SHP77 treated with DMSO at 0.1 percent for 48 hours (cell line): ENCODE results near the gene AK6.
"Not testable (repeated sequence)": the region's sequence is repeated elsewhere in the genome, so short reads cannot be mapped to it uniquely, and the experiment has no call there.

Experiments used
- DNase-seq: peaks from one replicate; lab custom pipeline; 2025; lab: John Stamatoyannopoulos, UW

Gene AK6

GRCh38 chr5:69369340-69370121 lies at the start of gene AK6, which contains the start of the genes RAD17 and TAF9:
AK6 (minus strand) TSS chr5:69369520; CDS start chr5:69369490, 30 bp downstream.
RAD17 (plus strand) TSS chr5:69369818; CDS start chr5:69372209, 2,391 bp downstream.
TAF9 (minus strand) TSS chr5:69369520; CDS start chr5:69365737, 3,783 bp downstream.
- peak; percentile 75 for DNase-seq

- no peak for DNase-seq
These were observed 49.2 kb upstream of the AK6 start for GRCh38 chr5:69418554-69418953.

DNA sequence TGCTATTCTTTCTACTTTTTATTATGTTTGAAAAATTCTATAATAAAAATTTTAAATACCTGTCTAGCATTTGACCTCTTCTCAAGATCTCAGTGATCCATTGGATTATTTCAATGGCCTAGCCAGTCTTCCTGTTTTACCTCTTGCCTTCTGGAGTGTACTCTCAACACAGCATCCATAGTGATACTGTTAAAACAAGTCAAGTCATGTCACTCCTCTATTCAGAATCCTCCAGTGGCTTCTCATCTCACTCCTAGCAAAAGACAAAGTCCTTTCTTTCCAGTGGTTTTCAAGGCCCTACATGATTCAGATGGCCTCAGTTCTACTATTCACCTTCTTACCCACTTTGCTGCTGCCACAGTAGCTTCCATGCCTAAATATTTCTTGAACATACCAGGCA lies 47.4 kb upstream of the AK6 start:
- no peak for DNase-seq

DNA sequence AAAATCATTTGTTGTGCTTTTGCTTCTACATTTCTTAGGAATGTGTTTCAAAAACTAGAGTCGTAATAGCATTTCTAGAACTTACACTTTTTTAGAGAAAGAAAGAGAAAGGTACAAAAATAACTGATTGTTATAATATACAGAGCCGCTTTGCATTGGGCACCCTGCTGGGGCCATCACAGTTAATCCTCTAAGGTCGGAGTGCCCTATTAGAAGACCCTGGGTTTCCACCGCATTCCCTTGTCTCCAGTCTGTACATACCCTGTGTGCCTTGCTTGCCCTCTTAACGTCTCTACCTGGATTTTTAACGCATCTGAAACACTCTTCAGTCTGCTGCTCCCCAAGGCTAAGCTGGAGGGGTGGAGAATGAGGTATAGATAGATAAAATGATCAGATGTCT lies 46.9 kb upstream of the AK6 start:
- DNase-seq: no peak

DNA sequence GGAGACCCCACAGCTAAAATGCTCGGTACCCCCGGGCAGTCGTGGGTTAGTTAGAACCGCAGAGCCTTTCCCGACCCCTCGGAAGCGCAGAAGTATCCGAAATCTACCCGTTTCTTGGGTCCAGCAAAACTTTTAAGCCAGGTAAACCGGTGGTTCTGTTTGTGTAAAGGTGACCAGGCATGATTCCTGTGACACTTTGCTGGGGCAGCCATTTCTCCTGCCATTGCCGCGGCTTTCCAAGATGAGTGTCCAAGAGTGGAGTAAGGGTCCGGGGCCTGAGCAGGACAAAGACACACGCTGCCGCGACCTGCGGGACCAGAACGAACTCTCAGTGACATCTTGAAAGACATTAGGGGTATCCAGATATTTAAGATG lies 46.3 kb upstream of the AK6 start:
- DNase-seq: no peak

GRCh38 chr5:69414885-69415583 lies 45.7 kb upstream of the AK6 start, which contains the start of gene MARVELD2:
MARVELD2 (plus strand) TSS chr5:69415116; CDS start chr5:69419386, 4,270 bp downstream.
- DNase-seq: peak; percentile 24

DNA sequence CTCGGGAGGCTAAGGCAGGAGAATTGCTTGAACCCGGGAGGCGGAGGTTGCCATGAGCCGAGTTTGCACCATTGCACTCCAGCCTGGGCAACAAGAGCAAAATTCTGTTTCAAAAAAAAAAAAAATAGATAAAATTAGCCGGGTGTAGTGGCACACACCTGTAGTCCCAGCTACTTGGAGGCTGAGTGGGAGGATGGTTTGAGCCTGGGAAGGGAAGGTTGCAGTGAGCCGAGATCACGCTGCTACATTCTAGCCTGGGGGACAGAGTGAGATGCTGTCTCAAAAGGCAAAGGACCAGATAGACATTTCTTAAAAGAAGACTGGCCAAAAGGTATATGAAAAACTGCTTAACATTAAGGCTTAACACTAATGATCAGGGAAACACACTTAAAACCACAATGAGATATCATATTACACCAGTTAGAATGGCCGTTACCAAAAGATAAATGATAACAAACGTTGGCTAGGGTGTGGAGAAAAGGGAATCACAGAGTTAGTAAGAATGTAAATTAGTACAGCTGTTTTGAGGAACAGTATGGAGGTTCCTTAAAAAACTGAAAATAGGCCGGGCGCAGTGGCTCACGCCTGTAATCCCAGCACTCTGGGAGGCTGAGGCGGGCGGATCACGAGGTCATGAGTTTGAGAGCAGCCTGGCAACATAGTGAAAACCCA lies 35.5 kb upstream of the AK6 start:
- DNase-seq: no peak

DNA sequence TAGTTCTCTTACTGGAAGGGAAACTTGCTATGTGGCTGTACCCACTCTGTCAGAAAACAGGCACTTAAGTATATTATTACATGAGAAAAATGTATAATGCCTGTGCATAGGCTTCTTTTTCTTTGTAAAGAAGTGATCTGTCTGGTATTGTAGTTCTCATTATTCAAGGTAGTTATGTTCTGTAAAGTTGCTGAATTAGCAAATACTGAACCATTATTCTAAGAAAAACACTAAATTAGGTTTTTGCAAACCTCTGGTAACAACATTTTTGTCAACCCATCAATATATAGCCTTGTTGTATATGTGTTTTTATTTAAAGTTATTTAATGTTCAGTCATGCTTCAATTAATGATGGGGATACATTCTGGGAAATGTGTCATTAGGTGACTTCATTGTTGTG lies 9.1 kb upstream of the AK6 start:
- DNase-seq: no peak

DNA sequence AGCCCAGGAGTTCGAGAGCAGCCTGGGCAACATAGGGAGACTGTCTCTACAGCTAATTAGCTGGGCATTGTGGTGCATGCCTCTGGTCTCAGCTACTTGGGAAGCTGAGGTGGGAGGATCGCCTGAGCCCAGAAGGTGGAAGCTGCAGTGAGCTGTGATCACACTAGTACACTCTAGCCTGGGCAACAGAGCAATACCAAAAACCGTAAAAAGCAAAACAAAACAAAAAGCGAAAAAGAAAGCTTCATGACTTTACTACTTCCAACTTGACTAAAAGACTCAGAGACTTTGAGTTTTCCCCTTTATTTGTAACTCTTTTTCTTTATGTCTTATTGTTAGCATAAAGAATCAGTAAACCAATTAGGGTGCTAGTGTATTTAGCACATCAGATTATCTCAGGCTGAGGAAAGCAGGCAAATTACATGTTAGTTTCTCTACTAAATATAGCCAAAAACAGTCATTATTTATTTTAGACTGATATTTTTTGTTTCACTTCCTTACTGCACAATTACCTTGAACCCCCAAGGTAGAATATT lies 5.7 kb upstream of the AK6 start:
- DNase-seq: no peak

GRCh38 chr5:69372394-69372793 lies 3.1 kb upstream of the AK6 start:
- DNase-seq: no peak

DNA sequence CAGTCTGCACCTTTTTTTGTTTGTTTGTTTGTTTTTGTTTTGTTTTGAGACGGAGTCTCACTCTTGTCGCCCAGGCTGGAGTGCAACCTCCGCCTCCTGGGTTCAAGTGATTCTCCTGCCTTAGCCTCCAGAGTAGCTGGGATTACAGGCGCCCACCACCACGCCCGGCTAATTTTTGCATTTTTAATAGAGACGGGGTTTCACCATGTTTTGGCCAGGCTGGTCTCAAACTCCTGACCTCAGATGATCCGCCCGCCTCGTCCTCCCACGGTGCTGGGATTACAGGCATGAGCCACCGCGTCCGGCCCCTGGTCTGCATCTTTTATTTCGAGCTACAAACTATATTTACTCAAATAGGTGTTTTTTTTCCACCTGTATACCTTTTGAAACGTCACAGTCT lies 1.0 kb upstream of the AK6 start:
- not testable (repeated sequence) for DNase-seq

DNA sequence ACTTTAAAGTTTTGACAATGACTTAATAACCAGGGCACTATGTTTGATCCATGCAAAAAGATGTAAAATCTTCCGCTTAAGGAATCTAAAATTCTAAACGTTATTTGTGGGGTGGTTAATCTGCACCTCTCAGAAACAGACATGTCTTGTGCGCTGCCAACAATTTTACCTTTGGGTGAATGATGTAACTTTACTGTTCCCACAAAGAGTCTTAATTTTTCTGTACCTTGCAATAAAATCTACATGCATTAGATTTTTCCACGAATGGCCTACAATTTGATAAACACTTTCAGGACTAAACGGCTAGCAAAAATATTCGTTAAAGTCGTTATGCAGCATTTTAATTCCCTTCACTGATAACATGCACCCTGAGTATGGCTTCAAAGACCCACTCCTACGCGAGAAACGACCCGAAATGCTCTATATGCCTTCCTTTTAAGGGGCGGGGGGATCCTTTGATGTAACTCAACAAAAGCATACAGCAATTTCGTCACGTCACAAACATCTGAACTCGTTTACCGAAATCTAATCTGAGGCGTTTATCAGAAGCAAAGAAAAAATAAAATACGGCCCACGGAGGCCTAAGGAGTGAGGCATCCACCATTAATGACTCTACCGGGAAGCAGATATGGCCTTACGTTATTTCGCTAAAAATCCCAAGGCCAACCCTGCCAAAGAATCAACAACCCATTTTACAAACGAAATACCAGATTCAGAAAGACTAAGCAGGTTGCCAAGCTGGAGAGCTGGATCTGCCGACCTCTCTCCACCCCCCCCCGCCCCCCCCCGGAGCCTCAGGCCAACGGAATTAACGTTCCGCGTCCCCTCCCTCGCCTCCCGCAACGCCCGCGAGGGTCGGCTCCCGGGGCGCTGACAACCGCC lies 621 bp downstream of the AK6 start:
- peak; percentile 47 for DNase-seq

GRCh38 chr5:69367697-69368279 lies 1.5 kb downstream of the AK6 start:
- DNase-seq: no peak

DNA sequence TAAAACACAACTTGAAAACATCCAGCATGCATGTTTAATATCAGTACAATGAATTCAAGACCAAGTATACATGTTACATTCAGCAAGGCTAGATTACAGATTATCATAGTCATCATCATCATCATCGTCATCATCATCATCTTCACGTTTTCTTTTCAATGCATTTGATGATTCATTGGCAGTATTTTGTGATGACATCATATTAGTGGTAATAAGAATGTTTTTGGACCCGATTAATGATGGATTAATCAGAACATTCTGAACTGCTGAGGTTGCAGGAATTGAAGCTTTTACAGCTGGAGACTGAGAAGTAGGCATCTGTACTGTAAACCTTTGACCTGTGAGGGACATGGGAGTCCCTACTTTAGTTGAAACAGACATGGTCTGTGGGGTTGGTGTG lies 4.5 kb downstream of the AK6 start:
- no peak for DNase-seq

GRCh38 chr5:69364414-69364813 lies 4.9 kb downstream of the AK6 start:
- DNase-seq: no peak

DNA sequence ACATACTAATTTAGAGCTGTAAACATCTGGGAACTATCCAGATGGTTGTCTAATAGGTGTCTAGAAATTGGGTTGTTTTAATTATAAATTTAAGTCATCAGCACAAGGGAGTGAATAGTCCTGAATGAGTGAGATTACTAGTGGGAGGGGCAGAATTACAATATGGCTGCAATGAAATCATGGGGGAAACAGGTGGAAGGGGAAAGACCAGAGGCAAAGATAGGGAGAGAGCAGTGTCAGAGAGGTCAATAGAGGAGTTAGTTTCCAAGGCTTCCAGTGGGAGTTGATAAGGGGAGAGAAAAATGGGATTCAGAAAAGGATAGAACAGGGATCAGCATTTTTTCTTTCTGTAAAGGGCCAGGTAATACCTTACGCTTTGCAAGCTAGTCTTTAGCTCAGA lies 8.9 kb downstream of the AK6 start:
- no peak for DNase-seq

DNA sequence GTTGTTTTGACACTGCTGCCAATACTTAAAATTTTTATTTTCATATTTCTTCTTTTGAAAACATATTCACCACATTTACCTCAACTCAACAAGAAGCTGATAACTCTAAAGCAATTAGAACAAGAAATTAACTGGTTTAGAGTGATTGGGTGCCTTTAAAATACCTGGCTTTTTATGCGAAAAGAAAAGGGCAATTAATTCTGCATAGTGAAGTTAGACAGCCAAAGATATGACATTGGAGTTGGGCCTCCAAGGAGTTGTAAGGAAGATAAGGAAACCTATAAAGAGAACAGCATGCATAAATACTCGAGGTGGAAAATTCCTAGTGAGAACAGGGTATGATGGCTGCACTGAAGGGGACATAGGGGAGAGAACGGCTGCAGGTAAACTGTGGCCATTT lies 9.6 kb downstream of the AK6 start:
- DNase-seq: no peak

DNA sequence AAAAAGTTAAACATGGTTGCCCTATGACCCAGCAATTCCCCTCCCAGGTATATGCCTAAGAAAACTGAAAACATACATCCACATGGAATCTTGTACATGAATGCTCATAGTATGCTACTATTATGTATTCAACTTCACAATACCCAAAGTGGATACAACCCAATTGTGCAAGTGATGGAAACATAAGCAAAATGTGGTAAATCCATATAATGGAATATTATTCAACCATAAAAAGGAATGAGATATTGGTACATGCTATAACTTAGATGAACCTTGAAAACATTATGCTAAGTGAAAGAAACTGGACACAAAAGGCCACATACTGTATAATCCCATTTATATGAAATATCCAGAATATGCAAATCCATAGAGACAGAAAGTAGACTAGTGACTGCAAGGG lies 18.7 kb downstream of the AK6 start:
- no peak for DNase-seq

GRCh38 chr5:69343083-69343482 lies 26.2 kb downstream of the AK6 start:
- no peak for DNase-seq

GRCh38 chr5:69341520-69342161 lies 27.7 kb downstream of the AK6 start:
- no peak for DNase-seq
